LNCaP clone FGC (cell line): ENCODE results near the gene HIVEP2.

Experiments used
- DNase-seq: peaks from one replicate; pipeline ENCODE4 v3.0.0-alpha.2; 2011; ENCODE audit warnings: low read depth
- H3K4me3 ChIP-seq: 2 replicates; pipeline ENCODE4 v1.5.1; 2011; ENCODE audit warnings: mild to moderate bottlenecking, low read depth, low read length, control low read depth
- TF ChIP-seq, protein P1 (sequence below): IDR thresholded peaks from 2 replicates; pipeline ENCODE4 v1.5.1; 2012; ENCODE audit warnings: mild to moderate bottlenecking; ENCODE audit not compliant: control insufficient read depth, insufficient read depth; ENCODE audit errors: extremely low read depth

Gene HIVEP2

DNA sequence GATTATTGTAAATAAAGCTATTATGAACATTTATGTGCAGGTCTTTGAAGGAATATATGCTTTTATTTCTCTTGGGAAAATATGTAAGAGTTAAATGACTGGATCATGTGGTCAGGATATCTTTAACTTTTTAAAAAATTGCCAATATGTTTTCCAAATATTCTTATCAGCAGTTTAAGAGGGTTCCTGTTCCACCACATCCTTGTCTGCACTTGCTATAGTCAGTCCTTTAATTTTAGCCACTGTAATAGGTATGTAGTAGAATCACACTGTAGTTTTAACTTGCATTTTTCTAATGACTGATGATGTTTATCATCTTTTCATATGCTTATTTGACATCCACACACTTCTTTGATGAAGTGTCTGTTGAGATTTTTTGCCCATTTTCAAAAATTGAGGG, 23.6 kb upstream of the HIVEP2 start:
- no peak overlapping the region for H3K4me3 ChIP-seq
- TF ChIP-seq, protein P1, sequence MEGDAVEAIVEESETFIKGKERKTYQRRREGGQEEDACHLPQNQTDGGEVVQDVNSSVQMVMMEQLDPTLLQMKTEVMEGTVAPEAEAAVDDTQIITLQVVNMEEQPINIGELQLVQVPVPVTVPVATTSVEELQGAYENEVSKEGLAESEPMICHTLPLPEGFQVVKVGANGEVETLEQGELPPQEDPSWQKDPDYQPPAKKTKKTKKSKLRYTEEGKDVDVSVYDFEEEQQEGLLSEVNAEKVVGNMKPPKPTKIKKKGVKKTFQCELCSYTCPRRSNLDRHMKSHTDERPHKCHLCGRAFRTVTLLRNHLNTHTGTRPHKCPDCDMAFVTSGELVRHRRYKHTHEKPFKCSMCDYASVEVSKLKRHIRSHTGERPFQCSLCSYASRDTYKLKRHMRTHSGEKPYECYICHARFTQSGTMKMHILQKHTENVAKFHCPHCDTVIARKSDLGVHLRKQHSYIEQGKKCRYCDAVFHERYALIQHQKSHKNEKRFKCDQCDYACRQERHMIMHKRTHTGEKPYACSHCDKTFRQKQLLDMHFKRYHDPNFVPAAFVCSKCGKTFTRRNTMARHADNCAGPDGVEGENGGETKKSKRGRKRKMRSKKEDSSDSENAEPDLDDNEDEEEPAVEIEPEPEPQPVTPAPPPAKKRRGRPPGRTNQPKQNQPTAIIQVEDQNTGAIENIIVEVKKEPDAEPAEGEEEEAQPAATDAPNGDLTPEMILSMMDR, result no peak
- DNase-seq, result no peak

DNA sequence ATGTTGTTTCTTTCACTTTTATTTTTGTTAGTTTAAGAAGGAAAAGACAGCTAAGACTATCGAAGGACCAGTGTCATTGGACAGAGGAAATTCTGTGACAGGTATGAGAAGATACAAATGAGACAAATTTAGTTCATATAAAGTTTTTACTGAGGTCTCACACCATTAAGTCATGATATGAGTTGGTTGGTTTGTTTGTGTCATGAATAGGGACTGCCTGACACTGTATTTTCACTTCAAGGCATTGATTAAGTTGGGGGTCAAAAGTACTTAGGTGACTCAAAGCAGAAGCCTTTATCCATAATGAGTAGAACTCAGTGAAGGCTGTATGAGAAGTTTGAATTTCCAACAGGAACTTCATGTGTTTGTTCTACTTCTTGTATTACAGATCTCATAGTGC, 21.3 kb upstream of the HIVEP2 start:
- no peak overlapping the region for H3K4me3 ChIP-seq
- no peak for DNase-seq
- TF ChIP-seq, protein P1, result no peak

DNA sequence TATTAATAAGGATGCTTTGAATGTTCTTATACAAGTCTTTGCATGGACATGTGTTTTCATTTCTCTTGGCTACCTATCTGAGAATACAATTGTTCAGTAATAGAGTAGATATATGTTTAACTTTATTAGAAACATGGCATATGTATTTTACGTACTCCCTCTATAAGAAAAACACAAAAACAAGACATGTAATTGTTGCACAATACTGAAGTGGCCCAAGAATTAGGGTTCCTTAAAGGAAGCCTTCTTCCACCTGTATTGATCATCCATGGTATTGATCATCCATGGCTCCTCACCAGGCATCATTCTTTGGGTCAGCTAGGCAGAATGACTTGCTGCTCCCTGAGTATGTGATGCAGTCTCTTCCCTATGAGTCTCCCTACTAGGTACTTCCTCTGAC, 20.2 kb upstream of the HIVEP2 start:
- TF ChIP-seq, protein P1, result no peak
- DNase-seq, result no peak
- H3K4me3 ChIP-seq, result no peak overlapping the region

DNA sequence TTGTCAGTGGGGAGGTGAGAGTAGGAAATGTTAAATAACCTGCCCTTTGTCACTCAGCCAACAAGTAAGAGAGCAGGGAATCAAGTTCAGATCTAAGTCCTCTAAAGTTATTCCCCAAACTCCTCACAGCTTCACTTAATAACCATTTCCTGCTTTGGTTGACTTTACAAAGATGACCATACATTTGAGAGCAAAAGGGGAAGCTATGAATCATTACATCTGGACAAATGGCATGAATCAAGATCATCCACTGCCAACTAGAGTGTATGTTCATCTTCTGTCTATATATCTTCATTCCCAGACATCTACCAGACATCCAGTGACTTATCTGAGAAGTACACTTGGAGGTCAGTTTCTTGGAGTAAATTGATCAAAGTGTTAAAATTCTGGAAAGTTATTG, 15.1 kb upstream of the HIVEP2 start:
- no peak overlapping the region for H3K4me3 ChIP-seq
- DNase-seq, result no peak
- TF ChIP-seq, protein P1, result no peak

DNA sequence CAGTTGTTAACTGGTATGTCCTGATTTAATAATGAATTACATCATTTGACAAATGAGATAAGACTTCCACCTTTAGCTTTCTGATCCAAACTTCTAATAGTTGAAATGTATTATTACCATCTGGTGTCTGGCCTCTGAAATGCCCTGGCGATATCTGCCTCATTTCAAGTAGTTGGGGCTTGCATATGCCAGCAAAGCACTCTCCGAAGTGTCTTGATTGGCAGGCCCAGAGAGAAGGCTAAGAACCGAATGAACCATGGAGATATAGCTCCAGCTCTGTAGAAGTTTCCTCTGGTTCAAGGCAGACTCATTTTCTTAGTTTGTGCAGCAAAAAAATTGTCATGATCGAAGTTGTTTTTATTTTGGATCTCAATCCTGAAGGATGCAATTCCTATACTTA, 13.4 kb upstream of the HIVEP2 start:
- no peak for DNase-seq
- H3K4me3 ChIP-seq, result no peak overlapping the region
- TF ChIP-seq, protein P1, result no peak

DNA sequence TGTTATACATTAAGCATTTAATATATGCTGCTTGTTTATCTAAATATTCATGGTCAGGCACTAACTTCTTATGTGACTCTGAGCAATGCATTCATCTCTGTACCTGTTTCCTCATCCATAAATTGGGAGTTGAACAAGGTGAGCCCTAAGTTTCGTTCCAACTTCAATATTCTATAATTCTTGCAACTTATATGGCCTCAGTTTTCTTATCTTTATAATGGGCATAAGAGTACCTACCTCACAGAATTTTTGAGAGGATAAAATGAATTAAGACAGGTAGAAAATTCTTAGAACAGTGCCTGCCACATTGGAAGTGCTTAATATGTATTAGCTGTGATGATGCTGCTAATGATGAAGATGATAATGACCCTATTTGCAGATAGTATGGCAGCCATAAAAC, 11.8 kb upstream of the HIVEP2 start:
- TF ChIP-seq, protein P1, result no peak
- DNase-seq, result no peak

DNA sequence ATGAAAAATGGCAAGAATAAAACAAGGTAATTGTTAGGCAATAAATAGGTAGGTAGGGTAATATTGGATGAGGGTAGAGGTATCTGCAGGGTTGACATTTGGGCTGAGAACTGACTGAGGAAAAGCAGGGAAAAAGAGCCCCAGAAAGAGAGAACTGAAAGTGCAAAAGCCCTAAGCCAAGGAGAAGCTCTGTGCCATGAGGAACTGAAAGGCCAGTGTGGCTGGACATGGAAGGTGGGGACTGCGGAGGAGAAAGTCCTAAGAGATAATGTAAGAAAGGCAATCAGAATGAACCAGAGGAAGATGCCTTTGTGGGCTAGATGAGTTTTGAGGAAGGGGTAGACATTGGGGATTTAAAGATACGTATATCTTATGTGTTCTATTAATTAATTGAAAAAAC, 9.9 kb upstream of the HIVEP2 start:
- H3K4me3 ChIP-seq, result no peak overlapping the region
- no peak for DNase-seq
- TF ChIP-seq, protein P1, result no peak

More for the DNA sequence above, 11.8 kb upstream of the HIVEP2 start:
- H3K4me3 ChIP-seq, result no peak overlapping the region
